ENCODE measurements around the gene KCNJ6. TPM values are rescaled to one million over a fixed set of nuclear protein-coding genes. Genes with fewer than 3 reads are reported as not detected.

The KCNJ6 gene
- total and polyA plus RNA-seq, 2 donors from 2014 or later: 0.06 TPM; not detected in 1

DNA sequence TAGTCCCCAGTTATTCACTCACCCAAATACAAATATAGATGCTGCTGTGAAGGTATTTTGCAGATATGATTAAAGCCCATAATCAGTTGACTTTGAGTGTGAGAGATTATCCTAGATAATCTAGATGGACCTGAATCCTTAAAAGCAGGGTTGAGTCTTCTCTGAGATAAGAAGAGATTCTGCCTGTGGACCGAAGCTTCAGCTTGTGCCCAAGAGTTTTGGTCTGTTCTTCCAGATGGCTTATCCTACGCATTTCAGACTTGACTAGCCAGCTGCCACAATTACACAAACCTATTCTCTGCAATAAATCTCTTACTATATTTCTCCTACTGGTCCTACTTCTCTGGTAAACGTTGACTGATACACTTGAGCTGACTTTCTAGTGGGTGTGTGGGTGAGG lies 145.1 kb downstream of the KCNJ6 start:
- Histone ChIP-seq H3K9me3 (ENCODE audit: control insufficient read depth in 2 of 3, insufficient read depth in 1 of 3, low read length in 3 of 3) (no peaks in the 10 kb centered on the region), H3K4me3 (ENCODE audit: low read length in 3 of 3) (no peak overlapping the region), H3K9ac (ENCODE audit: low read length in 3 of 3) (no peak overlapping the region), H3K27ac (ENCODE audit: low read depth in 2 of 2, low read length in 2 of 2) (no peak overlapping the region), H3K36me3 (ENCODE audit: control insufficient read depth in 2 of 3, insufficient read depth in 3 of 3, low read length in 3 of 3) (no peaks in the 10 kb centered on the region), H3K4me1 (ENCODE audit: control insufficient read depth in 2 of 3, insufficient read depth in 2 of 3, low read depth in 1 of 3, low read length in 3 of 3) (no peaks in the 10 kb centered on the region), H3K27me3 (ENCODE audit: control insufficient read depth, insufficient read depth, low read length) (no peaks in the 10 kb centered on the region)
- TF ChIP-seq, protein P1, sequence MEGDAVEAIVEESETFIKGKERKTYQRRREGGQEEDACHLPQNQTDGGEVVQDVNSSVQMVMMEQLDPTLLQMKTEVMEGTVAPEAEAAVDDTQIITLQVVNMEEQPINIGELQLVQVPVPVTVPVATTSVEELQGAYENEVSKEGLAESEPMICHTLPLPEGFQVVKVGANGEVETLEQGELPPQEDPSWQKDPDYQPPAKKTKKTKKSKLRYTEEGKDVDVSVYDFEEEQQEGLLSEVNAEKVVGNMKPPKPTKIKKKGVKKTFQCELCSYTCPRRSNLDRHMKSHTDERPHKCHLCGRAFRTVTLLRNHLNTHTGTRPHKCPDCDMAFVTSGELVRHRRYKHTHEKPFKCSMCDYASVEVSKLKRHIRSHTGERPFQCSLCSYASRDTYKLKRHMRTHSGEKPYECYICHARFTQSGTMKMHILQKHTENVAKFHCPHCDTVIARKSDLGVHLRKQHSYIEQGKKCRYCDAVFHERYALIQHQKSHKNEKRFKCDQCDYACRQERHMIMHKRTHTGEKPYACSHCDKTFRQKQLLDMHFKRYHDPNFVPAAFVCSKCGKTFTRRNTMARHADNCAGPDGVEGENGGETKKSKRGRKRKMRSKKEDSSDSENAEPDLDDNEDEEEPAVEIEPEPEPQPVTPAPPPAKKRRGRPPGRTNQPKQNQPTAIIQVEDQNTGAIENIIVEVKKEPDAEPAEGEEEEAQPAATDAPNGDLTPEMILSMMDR (IDR thresholded peaks at IDR 0.05; ENCODE audit: borderline replicate concordance, extremely low read depth, insufficient read depth): no peak
- intact Hi-C loops (cut with DNase I): no loop called here
- FAIRE-seq (no peak), DNase-seq (no peak)

DNA sequence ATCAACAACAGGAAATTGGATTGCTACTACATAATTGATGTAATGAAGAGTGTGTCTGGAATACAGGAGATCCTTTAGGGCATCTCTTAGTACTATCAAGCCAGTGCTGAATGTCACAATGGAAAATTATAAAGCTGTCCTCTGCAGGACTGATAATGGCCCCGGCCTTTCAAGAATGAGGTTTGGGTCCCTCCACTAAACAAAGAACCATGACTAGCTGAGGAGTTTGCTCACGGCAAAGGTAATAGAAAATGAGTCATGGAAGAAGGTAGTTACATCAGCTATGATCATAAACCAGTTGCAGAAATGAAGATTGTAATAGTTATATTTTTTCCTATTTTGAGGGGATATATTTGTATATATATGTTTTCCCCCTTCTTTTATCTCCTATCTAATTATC lies 145.8 kb downstream of the KCNJ6 start:
- TF ChIP-seq, protein P1 (IDR thresholded peaks at IDR 0.05; ENCODE audit: borderline replicate concordance, extremely low read depth, insufficient read depth): no peak
- no peaks in the 10 kb centered on the region for H3K4me1 ChIP-seq (ENCODE audit: control insufficient read depth in 2 of 3, insufficient read depth in 2 of 3, low read depth in 1 of 3, low read length in 3 of 3)
- H3K27ac ChIP-seq (ENCODE audit: low read depth in 2 of 2, low read length in 2 of 2): no peak overlapping the region
- no peak for DNase-seq
- no peaks in the 10 kb centered on the region for H3K36me3 ChIP-seq (ENCODE audit: control insufficient read depth in 2 of 3, insufficient read depth in 3 of 3, low read length in 3 of 3)
- FAIRE-seq: no peak
- H3K9me3 ChIP-seq (ENCODE audit: control insufficient read depth in 2 of 3, insufficient read depth in 1 of 3, low read length in 3 of 3): no peaks in the 10 kb centered on the region
- intact Hi-C loops (cut with DNase I): no loop called here
- no peaks in the 10 kb centered on the region for H3K27me3 ChIP-seq (ENCODE audit: control insufficient read depth, insufficient read depth, low read length)
- no peak overlapping the region for H3K4me3 ChIP-seq (ENCODE audit: low read length in 3 of 3)
- H3K9ac ChIP-seq (ENCODE audit: low read length in 3 of 3): no peak overlapping the region

DNA sequence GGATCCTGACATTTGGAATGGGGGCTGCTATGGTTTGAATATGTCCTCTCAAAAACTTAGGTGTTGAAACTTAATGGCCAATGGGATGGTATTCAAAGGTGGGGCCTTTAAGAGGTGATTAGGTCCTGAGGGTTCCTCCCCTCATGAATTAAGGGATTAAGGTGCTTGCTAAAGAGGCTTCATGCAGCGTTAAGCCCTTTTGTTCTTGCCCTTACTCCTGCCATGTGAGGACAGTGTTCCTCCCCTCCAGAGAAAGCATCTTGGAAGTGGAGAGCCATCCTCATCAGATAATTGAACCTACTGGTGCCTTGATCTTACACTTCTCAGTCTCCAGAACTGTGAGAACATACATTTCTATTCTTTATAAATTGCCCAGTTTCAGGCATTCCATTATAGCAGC lies 146.6 kb downstream of the KCNJ6 start:
- H3K4me1 ChIP-seq (ENCODE audit: control insufficient read depth in 2 of 3, insufficient read depth in 2 of 3, low read depth in 1 of 3, low read length in 3 of 3): no peaks in the 10 kb centered on the region
- H3K9me3 ChIP-seq (ENCODE audit: control insufficient read depth in 2 of 3, insufficient read depth in 1 of 3, low read length in 3 of 3): no peaks in the 10 kb centered on the region
- H3K9ac ChIP-seq (ENCODE audit: low read length in 3 of 3): no peak overlapping the region
- DNase-seq (no peak), FAIRE-seq (no peak)
- H3K27ac ChIP-seq (ENCODE audit: low read depth in 2 of 2, low read length in 2 of 2): no peak overlapping the region
- intact Hi-C loops (cut with DNase I): no loop called here
- H3K27me3 ChIP-seq (ENCODE audit: control insufficient read depth, insufficient read depth, low read length): no peaks in the 10 kb centered on the region
- TF ChIP-seq, protein P1 (IDR thresholded peaks at IDR 0.05; ENCODE audit: borderline replicate concordance, extremely low read depth, insufficient read depth): no peak
- no peaks in the 10 kb centered on the region for H3K36me3 ChIP-seq (ENCODE audit: control insufficient read depth in 2 of 3, insufficient read depth in 3 of 3, low read length in 3 of 3)
- H3K4me3 ChIP-seq (ENCODE audit: low read length in 3 of 3): no peak overlapping the region

DNA sequence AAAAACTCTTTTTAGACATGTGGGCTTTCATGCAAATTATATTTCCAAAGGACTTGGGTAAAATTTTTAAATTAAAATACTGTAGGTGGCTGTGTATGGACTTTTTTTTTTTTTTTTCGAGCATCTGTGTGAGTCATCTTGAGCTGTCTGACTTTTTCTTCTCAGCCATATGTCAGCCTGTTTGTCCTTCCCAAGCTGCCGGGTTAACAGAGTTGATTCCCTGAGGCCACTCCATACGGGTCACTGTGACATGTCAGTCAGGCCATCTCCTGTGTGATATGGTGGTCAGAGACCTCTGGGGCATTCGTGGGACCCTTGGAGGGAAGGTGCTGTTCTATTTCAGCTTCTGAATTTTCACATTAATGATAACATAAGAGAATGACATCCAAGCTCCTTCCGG lies 148.3 kb downstream of the KCNJ6 start:
- Histone ChIP-seq H3K9ac (ENCODE audit: low read length in 3 of 3) (no peak overlapping the region), H3K4me1 (ENCODE audit: control insufficient read depth in 2 of 3, insufficient read depth in 2 of 3, low read depth in 1 of 3, low read length in 3 of 3) (no peaks in the 10 kb centered on the region), H3K27me3 (ENCODE audit: control insufficient read depth, insufficient read depth, low read length) (no peaks in the 10 kb centered on the region), H3K27ac (ENCODE audit: low read depth in 2 of 2, low read length in 2 of 2) (no peak overlapping the region), H3K9me3 (ENCODE audit: control insufficient read depth in 2 of 3, insufficient read depth in 1 of 3, low read length in 3 of 3) (no peaks in the 10 kb centered on the region), H3K36me3 (ENCODE audit: control insufficient read depth in 2 of 3, insufficient read depth in 3 of 3, low read length in 3 of 3) (no peaks in the 10 kb centered on the region), H3K4me3 (ENCODE audit: low read length in 3 of 3) (no peak overlapping the region)
- TF ChIP-seq, protein P1 (IDR thresholded peaks at IDR 0.05; ENCODE audit: borderline replicate concordance, extremely low read depth, insufficient read depth): no peak
- DNase-seq (no peak), FAIRE-seq (no peak)
- intact Hi-C loops (cut with DNase I): no loop called here

Data from kidney (tissue), 14 donors.